H9 (cell line): ENCODE data around the gene APOL1. TPM values are rescaled to one million over a fixed set of nuclear protein-coding genes. Genes with fewer than 3 reads are reported as not detected.

Experiments
- DNase-seq: peaks from one replicate; pipeline ENCODE4 v3.0.0-alpha.2; 2017
- H2AFZ ChIP-seq: one replicate; pipeline ENCODE4 v1.6.1; 2013; ENCODE audit warnings: mild to moderate bottlenecking, low read length, control low read depth, moderate library complexity
- H2AK5ac ChIP-seq: 2 replicates; pipeline ENCODE4 v1.6.1; 2013; ENCODE audit warnings: low read length, control low read depth, mixed read lengths; ENCODE audit not compliant: insufficient read length
- H2BK120ac ChIP-seq: one replicate; pipeline ENCODE4 v1.6.1; 2013; ENCODE audit warnings: low read depth, mild to moderate bottlenecking, low read length, control low read depth, inconsistent platforms; ENCODE audit not compliant: poor library complexity, severe bottlenecking
- H2BK12ac ChIP-seq: 2 replicates; pipeline ENCODE4 v1.6.1; 2013; ENCODE audit warnings: low read length, control low read depth, mixed read lengths, low read depth; ENCODE audit not compliant: insufficient read length
- H2BK15ac ChIP-seq: 2 replicates; pipeline ENCODE4 v1.6.1; 2013; ENCODE audit warnings: low read depth, low read length, control low read depth
- H2BK20ac ChIP-seq: one replicate; pipeline ENCODE4 v1.6.1; 2013; ENCODE audit warnings: low read depth, mild to moderate bottlenecking, low read length, control low read depth, inconsistent platforms; ENCODE audit not compliant: poor library complexity, severe bottlenecking
- H2BK5ac ChIP-seq: 2 replicates; pipeline ENCODE4 v1.6.1; 2013; ENCODE audit warnings: low read length, control low read depth, mixed read lengths; ENCODE audit not compliant: insufficient read length
- H3K14ac ChIP-seq: 2 replicates; pipeline ENCODE4 v1.6.1; 2013; ENCODE audit warnings: low read length, control low read depth; ENCODE audit not compliant: insufficient read depth
- H3K18ac ChIP-seq: 2 replicates; pipeline ENCODE4 v1.6.1; 2013; ENCODE audit warnings: low read depth, mild to moderate bottlenecking, mixed read lengths, low read length, control low read depth; ENCODE audit not compliant: insufficient read length
- H3K23ac ChIP-seq: 2 replicates; pipeline ENCODE4 v1.6.1; 2013; ENCODE audit warnings: low read length, control low read depth, mixed read lengths, low read depth; ENCODE audit not compliant: insufficient read length
- H3K23me2 ChIP-seq: 2 replicates; pipeline ENCODE4 v1.6.1; 2013; ENCODE audit warnings: low read depth, mild to moderate bottlenecking, mixed read lengths, low read length, control low read depth; ENCODE audit not compliant: insufficient read length, poor library complexity, severe bottlenecking
- H3K27ac ChIP-seq: 2 replicates; pipeline ENCODE4 v1.5.1; 2013; ENCODE audit warnings: low read length, control low read depth, mixed read lengths, low read depth; ENCODE audit not compliant: insufficient read length
- H3K27me3 ChIP-seq: 2 replicates; pipeline ENCODE4 v1.6.1; 2013; ENCODE audit warnings: low read length, control low read depth, inconsistent platforms; ENCODE audit not compliant: insufficient read depth
- H3K4ac ChIP-seq: 2 replicates; pipeline ENCODE4 v1.6.1; 2013; ENCODE audit warnings: low read depth, mild to moderate bottlenecking, control low read depth, inconsistent platforms, low read length, moderate library complexity
- H3K4me1 ChIP-seq: 2 replicates; pipeline ENCODE4 v1.6.1; 2013; ENCODE audit warnings: low read length, control low read depth, inconsistent platforms; ENCODE audit not compliant: insufficient read depth
- H3K4me2 ChIP-seq: 2 replicates; pipeline ENCODE4 v1.6.1; 2013; ENCODE audit warnings: low read length, control low read depth, mixed read lengths; ENCODE audit not compliant: insufficient read length, insufficient read depth
- H3K56ac ChIP-seq: 2 replicates; pipeline ENCODE4 v1.6.1; 2013; ENCODE audit warnings: low read depth, mild to moderate bottlenecking, mixed read lengths, low read length, control low read depth; ENCODE audit not compliant: insufficient read length
- H3K79me1 ChIP-seq: 2 replicates; pipeline ENCODE4 v1.6.1; 2013; ENCODE audit warnings: low read depth, mild to moderate bottlenecking, moderate library complexity, low read length, control low read depth, inconsistent platforms; ENCODE audit not compliant: insufficient read depth, poor library complexity, severe bottlenecking
- H3K79me2 ChIP-seq: 2 replicates; pipeline ENCODE4 v1.6.1; 2013; ENCODE audit warnings: low read length, control low read depth, inconsistent platforms; ENCODE audit not compliant: insufficient read depth
- H3K9ac ChIP-seq: 2 replicates; pipeline ENCODE4 v1.6.1; 2013; ENCODE audit warnings: low read length, control low read depth, mixed read lengths; ENCODE audit not compliant: insufficient read length; ENCODE audit errors: extremely low read depth
- H3K9me3 ChIP-seq: one replicate; pipeline ENCODE4 v1.6.1; 2013; ENCODE audit warnings: low read depth, low read length, inconsistent platforms; ENCODE audit not compliant: control insufficient read depth
- H3T11ph ChIP-seq: one replicate; pipeline ENCODE4 v1.6.1; 2013; ENCODE audit warnings: mild to moderate bottlenecking, low read length, control low read depth, inconsistent platforms
- H4K20me1 ChIP-seq: one replicate; pipeline ENCODE4 v1.6.1; 2013; ENCODE audit not compliant: control insufficient read depth, insufficient read length, insufficient read depth
- H4K5ac ChIP-seq: 2 replicates; pipeline ENCODE4 v1.6.1; 2013; ENCODE audit warnings: low read depth, mild to moderate bottlenecking, mixed read lengths, low read length, control low read depth; ENCODE audit not compliant: insufficient read length
- H4K8ac ChIP-seq: replicated peaks from 2 replicates; pipeline ENCODE4 v1.6.1; 2013; ENCODE audit warnings: low read length, control low read depth, mixed read lengths, low read depth; ENCODE audit not compliant: insufficient read length
- H4K91ac ChIP-seq: 2 replicates; pipeline ENCODE4 v1.6.1; 2013; ENCODE audit warnings: low read depth, mild to moderate bottlenecking, moderate library complexity, mixed read lengths, low read length, control low read depth; ENCODE audit not compliant: insufficient read length
- H3K27ac Mint-ChIP-seq, 3 experiments: 2 replicates in 2 of 3; 3 replicates in 1 of 3; pipeline ENCODE4 v1.8.0; 2020 to 2021; ENCODE audit warnings: mixed read lengths in 3 of 3, mild to moderate bottlenecking in 1 of 3, moderate library complexity in 1 of 3
- H3K27me3 Mint-ChIP-seq: 2 replicates; pipeline ENCODE4 v1.8.0; 2021; ENCODE audit warnings: low read depth, mild to moderate bottlenecking, moderate library complexity, mixed read lengths
- H3K36me3 Mint-ChIP-seq, 3 experiments: 2 replicates in 2 of 3; 3 replicates in 1 of 3; pipeline ENCODE4 v1.8.0; 2020 to 2021; ENCODE audit warnings: low read depth in 3 of 3, mixed read lengths in 3 of 3; ENCODE audit not compliant: insufficient read depth in 1 of 3
- H3K4me1 Mint-ChIP-seq, 2 experiments: 2 replicates each; pipeline ENCODE4 v1.8.0; 2020; ENCODE audit warnings: mixed read lengths in 2 of 2
- H3K4me3 Mint-ChIP-seq, 2 experiments: 2 replicates in 1 of 2; 3 replicates in 1 of 2; pipeline ENCODE4 v1.8.0; 2020 to 2021; ENCODE audit warnings: mild to moderate bottlenecking in 2 of 2, mixed read lengths in 2 of 2, moderate library complexity in 1 of 2
- H3K9me3 Mint-ChIP-seq, 2 experiments: 2 replicates in 1 of 2; 3 replicates in 1 of 2; pipeline ENCODE4 v1.8.0; 2020; ENCODE audit warnings: mild to moderate bottlenecking in 2 of 2, mixed read lengths in 2 of 2, moderate library complexity in 1 of 2
- CTCF ChIP-seq: fragments of 200-600 bp; sonication (generic); conservative IDR thresholded peaks from 3 replicates; pipeline ENCODE4 v1.8.0; 2021; ENCODE audit warnings: antibody characterized with exemption, mild to moderate bottlenecking
- WGBS: extraction: QIAGEN DNeasy Blood & Tissue Kit; methylation state at CpG from one replicate; pipeline ENCODE4 v1.1.7; 2013; ENCODE audit warnings: missing lambda C conversion rate, low lambda C conversion rate, mixed read lengths; ENCODE audit not compliant: insufficient read length; ENCODE audit errors: extremely low coverage; 5-methylcytosine and 5-hydroxymethylcytosine counted together
- total RNA-seq: library from RNA; stranded (reverse); gene quantifications from 2 replicates; pipeline ENCODE4 v1.2.1, GENCODE V29; 2021

APOL1 gene
- total RNA-seq, 1 experiment from 2014 or later, result not detected

DNA sequence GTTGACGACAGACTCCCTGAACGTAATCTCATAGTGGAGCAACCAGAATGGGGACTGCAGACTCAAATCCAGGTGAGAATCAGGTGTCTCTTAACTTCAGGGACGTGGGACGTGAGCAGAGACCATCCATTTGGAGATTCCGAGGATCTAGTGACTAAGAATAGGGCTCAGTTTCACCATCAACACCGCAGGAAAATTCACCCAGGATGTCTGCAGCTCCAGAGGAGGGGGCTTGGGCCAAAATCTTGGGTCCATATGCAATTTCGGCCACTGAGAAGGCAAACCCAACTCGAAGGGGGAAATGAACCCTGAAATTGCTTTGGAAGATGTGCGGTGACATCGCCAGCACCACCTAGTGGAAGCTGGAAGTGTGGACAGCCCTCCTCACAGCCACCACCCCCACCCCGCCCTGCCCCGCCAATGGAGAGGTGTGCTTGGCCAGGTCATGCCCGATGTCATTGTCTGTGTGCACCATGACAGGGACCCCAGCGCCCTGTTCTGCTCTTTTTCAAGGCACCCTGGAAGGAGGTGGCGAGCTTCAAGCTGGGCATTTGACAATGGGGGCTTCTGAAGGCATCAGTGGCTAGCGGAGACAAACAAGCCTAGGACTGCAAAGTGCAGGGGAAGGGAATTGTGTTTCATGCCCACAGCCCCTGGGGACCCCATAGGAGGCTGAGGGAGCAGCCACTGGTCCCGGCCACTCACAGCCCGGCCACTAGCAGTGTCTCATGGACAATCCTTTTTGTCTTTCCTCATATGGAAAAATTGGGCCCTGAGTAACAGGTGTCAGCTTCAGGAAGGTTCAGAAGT is 24.8 kb downstream of the APOL1 start:
- Histone ChIP-seq H2BK12ac (no peak overlapping the region), H3K9ac (no peak overlapping the region), H3K27me3 (no peaks in the 10 kb centered on the region), H4K5ac (no peak overlapping the region), H4K20me1 (no peaks in the 10 kb centered on the region), H2BK120ac (no peak overlapping the region), H3K23ac (no peak overlapping the region), H4K91ac (no peak overlapping the region), H3K18ac (no peak overlapping the region), H3K9me3 (no peaks in the 10 kb centered on the region), H2BK20ac (no peak overlapping the region), H3K27ac (no peak overlapping the region), H3K79me1 (no peaks in the 10 kb centered on the region), H2AFZ (no peak overlapping the region), H3K4ac (no peak overlapping the region), H2BK15ac (no peak overlapping the region), H2AK5ac (no peak overlapping the region), H3T11ph (no peak overlapping the region), H3K23me2 (no peaks in the 10 kb centered on the region), H3K4me1 (no peaks in the 10 kb centered on the region), H3K56ac (no peak overlapping the region), H4K8ac (no peak overlapping the region), H3K14ac (no peak overlapping the region), H2BK5ac (no peak overlapping the region), H3K4me2 (no peak overlapping the region), H3K79me2 (no peaks in the 10 kb centered on the region)
- peaks cover 5% of the 10 kb centered on the region for H3K27me3 Mint-ChIP-seq
- H3K4me3 Mint-ChIP-seq, result peak overlapping the region; percentile 26 to 53; a peak in 3 of 5 replicates
- no peaks in the 10 kb centered on the region for H3K9me3 Mint-ChIP-seq
- WGBS, result no CpG with 5 or more reads among the region's 18 CpGs
- peaks cover 11% of the 10 kb centered on the region in 2 experiments for H3K4me1 Mint-ChIP-seq
- peak; percentile 90 for DNase-seq
- peak; percentile 85 for TF ChIP-seq CTCF
- H3K27ac Mint-ChIP-seq, result no peak overlapping the region
- H3K36me3 Mint-ChIP-seq, result peaks cover 10 to 29% (median 18%) of the 10 kb centered on the region in 3 experiments; a peak in 6 of 7 replicates
